ENCODE measurements around the gene FNDC1.

GRCh38 chr6:159221486-159222170 is 52.4 kb downstream of the FNDC1 start:
- no peak for TF ChIP-seq CTCF (IDR thresholded peaks at IDR 0.05)
- no peak for TF ChIP-seq POLR2A (IDR thresholded peaks at IDR 0.05)

All from ovary (tissue), 3 donors.